Adrenal gland (tissue), 12 donors: ENCODE measurements around the gene ZNF648. TPM values are rescaled to one million over a fixed set of nuclear protein-coding genes. Genes with fewer than 3 reads are reported as not detected.

ENCODE experiments used
- DNase-seq, 7 donors: peaks; one replicate each; pipeline ENCODE4 v3.0.0-alpha.2; 2019 to 2020
- H3K27ac ChIP-seq, 5 donors: fragments of 200-600 bp; sonication (generic) in 4 of 5; 1 replicate in 3 of 5; 2 replicates in 2 of 5; pipeline versions ENCODE4 v1.5.1 to v1.8.0; 2016 to 2020; ENCODE audit warnings: mild to moderate bottlenecking in 1 of 5
- H3K27me3 ChIP-seq: fragments of 200-600 bp; 2 replicates; pipeline ENCODE4 v1.8.0; 2021
- H3K36me3 ChIP-seq, 2 donors: fragments of 200-600 bp; replicated peaks in 1 of 2; 1 replicate in 1 of 2; 2 replicates in 1 of 2; pipeline versions ENCODE4 v1.5.1 to v1.8.0; 2018 to 2022
- H3K4me1 ChIP-seq, 2 donors: fragments of 200-600 bp; replicated peaks in 1 of 2; 1 replicate in 1 of 2; 2 replicates in 1 of 2; pipeline versions ENCODE4 v1.5.1 to v1.8.0; 2018 to 2021
- H3K4me3 ChIP-seq, 4 donors: fragments of 200-600 bp; sonication (generic) in 3 of 4; one replicate each; pipeline ENCODE4 v1.5.1; 2016 to 2018
- H3K9me3 ChIP-seq, 3 donors: fragments of 200-600 bp; sonication (generic) in 1 of 3; replicated peaks in 1 of 3; 1 replicate in 2 of 3; 2 replicates in 1 of 3; pipeline versions ENCODE4 v1.5.1 to v1.8.0; 2016 to 2021
- POLR2A ChIP-seq, 2 donors: fragments of 450-650 bp; IDR thresholded peaks; one replicate each; pipeline ENCODE4 v1.6.1; 2017; ENCODE audit warnings: antibody characterized with exemption in 2 of 2, mild to moderate bottlenecking in 2 of 2, moderate library complexity in 1 of 2
- WGBS, 4 donors: extraction: QIAGEN DNeasy Blood & Tissue Kit in 2 of 4; methylation state at CpG; one replicate each; pipeline versions ENCODE4 v1.1.5 to v1.1.7; 2013 to 2017; 5-methylcytosine and 5-hydroxymethylcytosine counted together
- intact Hi-C, 2 donors: fragments of 100-400 bp; cut with DNase I; formaldehyde crosslinking; loops; one replicate each; pipeline versions ENCODE4 v1.14.1 to v1.15.0; 2022 to 2023
- polyA plus RNA-seq, 3 donors: library from polyadenylated mRNA; stranded (reverse); fragments of 200-250 nt in 2 of 3; fragments of 350-450 nt in 1 of 3; fragmentation: Illumina TruSeq in 1 of 3; extraction: RNeasy Lipid Tissue Mini Kit (QIAGEN cat#74804) in 1 of 3; gene quantifications; one replicate each; pipeline ENCODE4 v1.2.3, GENCODE V29; 2013 to 2014
- total RNA-seq, 9 donors: library from RNA; depleted of rRNA in 4 of 9; stranded (reverse); fragments of >200 nt in 4 of 9; fragments of 120-200 nt in 1 of 9; fragmentation: NEBNext Ultra II Directional in 1 of 9; extraction: Animal tissue kit (Norgen Biotek cat#: 25700) in 1 of 9; gene quantifications; one replicate each; pipeline versions ENCODE4 v1.1.0 to v1.2.4, GENCODE V29; 2013 to 2023
- TF ChIP-seq, protein P1 (sequence below), 6 experiments: fragments of 450-650 bp in 4 of 6; fragments of 200-600 bp in 2 of 6; sonication (generic) in 1 of 6; IDR thresholded peaks; 1 replicate in 5 of 6; 2 replicates in 1 of 6; pipeline versions ENCODE4 v1.5.1 to v1.8.0; 2016 to 2021; ENCODE audit warnings: antibody characterized with exemption in 6 of 6, mild to moderate bottlenecking in 2 of 6, moderate library complexity in 1 of 6
- donor health status: healthy with polysubstance abuse.
- donor health status: Bipolar disorder and iron deficiency.
- donor health status: DM: yes; HTN: yes; CAD: no.
- donor health status: DM: no; HTN: no; CAD: no.
- donor health status: DM: no; HTN: no; CAD: no.
- donor health status: DM: yes; HTN: yes; CAD: no.

ZNF648 gene
- total and polyA plus RNA-seq, 12 donors = 0.06 to 0.14 TPM; not detected in 10

DNA sequence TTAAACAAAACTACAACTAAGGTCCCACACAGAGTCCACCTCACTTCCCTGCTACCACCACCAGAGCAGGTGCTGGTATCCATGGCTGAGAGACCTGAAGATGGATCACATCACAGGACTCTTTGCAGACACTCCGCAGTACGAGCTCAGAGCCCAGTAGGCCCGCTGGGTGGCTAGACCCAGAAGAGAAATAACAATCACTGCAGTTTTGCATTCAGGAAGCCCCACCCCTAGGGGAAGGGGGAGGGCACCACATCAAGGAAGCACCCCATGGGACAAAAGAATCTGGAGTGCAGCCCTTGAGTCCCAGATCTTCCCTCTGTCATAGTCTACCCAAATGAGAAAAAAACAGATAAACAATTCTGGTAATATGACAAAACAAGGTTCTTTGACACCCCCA is 56.9 kb downstream of the ZNF648 start:
- no peak for DNase-seq
- no peak for TF ChIP-seq POLR2A (IDR thresholded peaks at IDR 0.05)
- TF ChIP-seq, protein P1, sequence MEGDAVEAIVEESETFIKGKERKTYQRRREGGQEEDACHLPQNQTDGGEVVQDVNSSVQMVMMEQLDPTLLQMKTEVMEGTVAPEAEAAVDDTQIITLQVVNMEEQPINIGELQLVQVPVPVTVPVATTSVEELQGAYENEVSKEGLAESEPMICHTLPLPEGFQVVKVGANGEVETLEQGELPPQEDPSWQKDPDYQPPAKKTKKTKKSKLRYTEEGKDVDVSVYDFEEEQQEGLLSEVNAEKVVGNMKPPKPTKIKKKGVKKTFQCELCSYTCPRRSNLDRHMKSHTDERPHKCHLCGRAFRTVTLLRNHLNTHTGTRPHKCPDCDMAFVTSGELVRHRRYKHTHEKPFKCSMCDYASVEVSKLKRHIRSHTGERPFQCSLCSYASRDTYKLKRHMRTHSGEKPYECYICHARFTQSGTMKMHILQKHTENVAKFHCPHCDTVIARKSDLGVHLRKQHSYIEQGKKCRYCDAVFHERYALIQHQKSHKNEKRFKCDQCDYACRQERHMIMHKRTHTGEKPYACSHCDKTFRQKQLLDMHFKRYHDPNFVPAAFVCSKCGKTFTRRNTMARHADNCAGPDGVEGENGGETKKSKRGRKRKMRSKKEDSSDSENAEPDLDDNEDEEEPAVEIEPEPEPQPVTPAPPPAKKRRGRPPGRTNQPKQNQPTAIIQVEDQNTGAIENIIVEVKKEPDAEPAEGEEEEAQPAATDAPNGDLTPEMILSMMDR (IDR thresholded peaks at IDR 0.05) = no peak
- H3K27ac ChIP-seq = no peak overlapping the region
- H3K9me3 ChIP-seq = no peaks in the 10 kb centered on the region
- H3K36me3 ChIP-seq = no peaks in the 10 kb centered on the region
- intact Hi-C loops = no loop called here
- no peaks in the 10 kb centered on the region for H3K4me1 ChIP-seq
- 86 to 100% (median 91%) methylated on average over 2 to 3 of the region's 3 CpGs for WGBS, 4 donors
- H3K27me3 ChIP-seq = no peaks in the 10 kb centered on the region
- H3K4me3 ChIP-seq = no peak overlapping the region
